HEK293 (cell line): ENCODE data around the gene SNX21.

Experiments
- BCL11B ChIP-seq: fragments of 450-650 bp; formaldehyde crosslinking; IDR thresholded peaks from 2 replicates; pipeline ENCODE4 v1.5.1; 2016; ENCODE audit warnings: low read depth, missing biosample characterization, missing genetic modification characterization
- EGR2 ChIP-seq: fragments of 450-650 bp; formaldehyde crosslinking; IDR thresholded peaks from 2 replicates; pipeline ENCODE4 v1.5.1; 2016; ENCODE audit warnings: low read depth, missing biosample characterization, missing genetic modification characterization
- KLF1 ChIP-seq: fragments of 450-650 bp; formaldehyde crosslinking; IDR thresholded peaks from 2 replicates; pipeline ENCODE4 v1.5.1; 2016; ENCODE audit warnings: missing biosample characterization, missing genetic modification characterization
- KLF9 ChIP-seq: fragments of 450-650 bp; formaldehyde crosslinking; IDR thresholded peaks from 2 replicates; pipeline ENCODE4 v1.5.1; 2016; ENCODE audit warnings: missing biosample characterization, missing genetic modification characterization, low read depth
- PRDM4 ChIP-seq: fragments of 450-650 bp; formaldehyde crosslinking; IDR thresholded peaks from 2 replicates; pipeline ENCODE4 v1.5.1; 2017; ENCODE audit warnings: missing biosample characterization, missing genetic modification characterization
- PRDM6 ChIP-seq: fragments of 450-650 bp; formaldehyde crosslinking; IDR thresholded peaks from 2 replicates; pipeline ENCODE4 v1.5.1; 2017; ENCODE audit warnings: missing biosample characterization, missing genetic modification characterization
- REST ChIP-seq: fragments of 450-650 bp; formaldehyde crosslinking; IDR thresholded peaks from 2 replicates; pipeline ENCODE4 v1.5.1; 2016; ENCODE audit warnings: missing biosample characterization, missing genetic modification characterization
- SCRT1 ChIP-seq: fragments of 450-650 bp; formaldehyde crosslinking; IDR thresholded peaks from 2 replicates; pipeline ENCODE4 v1.5.1; 2016; ENCODE audit warnings: missing biosample characterization, missing genetic modification characterization, borderline replicate concordance
- ZBTB17 ChIP-seq: fragments of 450-650 bp; formaldehyde crosslinking; IDR thresholded peaks from 2 replicates; pipeline ENCODE4 v1.5.1; 2016; ENCODE audit warnings: missing biosample characterization, missing genetic modification characterization
- ZEB2 ChIP-seq: fragments of 450-650 bp; formaldehyde crosslinking; IDR thresholded peaks from 2 replicates; pipeline ENCODE4 v1.5.1; 2016; ENCODE audit warnings: missing biosample characterization, missing genetic modification characterization
- ZFHX2 ChIP-seq: fragments of 450-650 bp; formaldehyde crosslinking; conservative IDR thresholded peaks from 2 replicates; pipeline ENCODE4 v1.5.1; 2016; ENCODE audit warnings: missing biosample characterization, missing genetic modification characterization
- ZIC2 ChIP-seq: fragments of 450-650 bp; formaldehyde crosslinking; IDR thresholded peaks from 2 replicates; pipeline ENCODE4 v1.5.1; 2016; ENCODE audit warnings: missing biosample characterization, missing genetic modification characterization
- ZNF10 ChIP-seq: fragments of 450-650 bp; formaldehyde crosslinking; IDR thresholded peaks from 2 replicates; pipeline ENCODE4 v1.5.1; 2017; ENCODE audit warnings: missing biosample characterization, missing genetic modification characterization
- ZNF112 ChIP-seq: fragments of 450-650 bp; formaldehyde crosslinking; IDR thresholded peaks from 2 replicates; pipeline ENCODE4 v1.5.0; 2017; ENCODE audit warnings: missing biosample characterization, missing genetic modification characterization
- ZNF133 ChIP-seq: fragments of 450-650 bp; formaldehyde crosslinking; IDR thresholded peaks from 2 replicates; pipeline ENCODE4 v1.5.1; 2016; ENCODE audit warnings: missing biosample characterization, missing genetic modification characterization
- ZNF350 ChIP-seq: fragments of 450-650 bp; formaldehyde crosslinking; IDR thresholded peaks from 2 replicates; pipeline ENCODE4 v1.5.0; 2017; ENCODE audit warnings: missing biosample characterization, mild to moderate bottlenecking, missing genetic modification characterization
- ZNF529 ChIP-seq: fragments of 450-650 bp; formaldehyde crosslinking; IDR thresholded peaks from 2 replicates; pipeline ENCODE4 v1.5.1; 2017; ENCODE audit warnings: missing genetic modification characterization, missing biosample characterization; ENCODE audit not compliant: insufficient replicate concordance
- ZNF544 ChIP-seq: fragments of 450-650 bp; formaldehyde crosslinking; IDR thresholded peaks from 2 replicates; pipeline ENCODE4 v1.5.0; 2017; ENCODE audit warnings: missing biosample characterization, missing genetic modification characterization
- ZNF555 ChIP-seq: fragments of 450-650 bp; formaldehyde crosslinking; conservative IDR thresholded peaks from 2 replicates; pipeline ENCODE4 v1.5.1; 2017; ENCODE audit warnings: missing biosample characterization, mild to moderate bottlenecking, missing genetic modification characterization, inconsistent platforms
- ZNF558 ChIP-seq: fragments of 450-650 bp; formaldehyde crosslinking; IDR thresholded peaks from 2 replicates; pipeline ENCODE4 v1.5.1; 2016; ENCODE audit warnings: missing biosample characterization, missing genetic modification characterization
- ZNF610 ChIP-seq: fragments of 450-650 bp; formaldehyde crosslinking; IDR thresholded peaks from 2 replicates; pipeline ENCODE4 v1.5.1; 2016; ENCODE audit warnings: missing biosample characterization, missing genetic modification characterization, borderline replicate concordance
- ZNF626 ChIP-seq: fragments of 450-650 bp; sonication (Bioruptor Pico); formaldehyde crosslinking; IDR thresholded peaks from 2 replicates; pipeline ENCODE4 v1.5.1; 2018; ENCODE audit warnings: missing biosample characterization, missing genetic modification characterization, inconsistent platforms
- ZNF677 ChIP-seq: fragments of 450-650 bp; IDR thresholded peaks from 2 replicates; pipeline ENCODE4 v1.5.0; 2018; ENCODE audit warnings: missing biosample characterization, mild to moderate bottlenecking, missing genetic modification characterization, moderate library complexity
- ZNF707 ChIP-seq: fragments of 450-650 bp; formaldehyde crosslinking; IDR thresholded peaks from 2 replicates; pipeline ENCODE4 v1.5.1; 2016; ENCODE audit warnings: missing biosample characterization, missing genetic modification characterization
- ZNF76 ChIP-seq: fragments of 450-650 bp; formaldehyde crosslinking; IDR thresholded peaks from 2 replicates; pipeline ENCODE4; 2016; ENCODE audit warnings: low read depth, missing biosample characterization, missing genetic modification characterization, borderline replicate concordance
- ZNF791 ChIP-seq: fragments of 450-650 bp; formaldehyde crosslinking; IDR thresholded peaks from 2 replicates; pipeline ENCODE4 v1.5.1; 2016; ENCODE audit warnings: missing biosample characterization, missing genetic modification characterization
- ZNF843 ChIP-seq: fragments of 450-650 bp; formaldehyde crosslinking; IDR thresholded peaks from 2 replicates; pipeline ENCODE4 v1.5.1; 2016; ENCODE audit warnings: missing biosample characterization, missing genetic modification characterization
- ZSCAN23 ChIP-seq: fragments of 450-650 bp; formaldehyde crosslinking; IDR thresholded peaks from 2 replicates; pipeline ENCODE4 v1.5.1; 2016; ENCODE audit warnings: missing biosample characterization, missing genetic modification characterization
- TF ChIP-seq, protein P1 (sequence below): fragments of 450-650 bp; formaldehyde crosslinking; IDR thresholded peaks from 2 replicates; pipeline ENCODE4 v1.5.1; 2016; ENCODE audit warnings: missing biosample characterization, missing genetic modification characterization
- TF ChIP-seq, protein P2 (sequence below): IDR thresholded peaks from 2 replicates; pipeline ENCODE4 v1.6.1; 2011; ENCODE audit warnings: mild to moderate bottlenecking, low read depth, low read length, borderline replicate concordance

Gene SNX21

GRCh38 chr20:45890985-45891983 lies 57.7 kb downstream of the SNX21 start, which contains the start of the genes CTSA and NEURL2 (continued):
- TF ChIP-seq, protein P1, sequence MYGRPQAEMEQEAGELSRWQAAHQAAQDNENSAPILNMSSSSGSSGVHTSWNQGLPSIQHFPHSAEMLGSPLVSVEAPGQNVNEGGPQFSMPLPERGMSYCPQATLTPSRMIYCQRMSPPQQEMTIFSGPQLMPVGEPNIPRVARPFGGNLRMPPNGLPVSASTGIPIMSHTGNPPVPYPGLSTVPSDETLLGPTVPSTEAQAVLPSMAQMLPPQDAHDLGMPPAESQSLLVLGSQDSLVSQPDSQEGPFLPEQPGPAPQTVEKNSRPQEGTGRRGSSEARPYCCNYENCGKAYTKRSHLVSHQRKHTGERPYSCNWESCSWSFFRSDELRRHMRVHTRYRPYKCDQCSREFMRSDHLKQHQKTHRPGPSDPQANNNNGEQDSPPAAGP = peak; percentile 93
- TF ChIP-seq ZSCAN23 (tag by site-specific recombination) (peak; percentile 91), ZNF529 (no peak), ZNF133 (tag by site-specific recombination) (no peak), ZNF791 (no peak), ZNF76 (tag by site-specific recombination) (peak; percentile 69; the same call in 1 of the 2 replicates), ZEB2 (peak; percentile 90), ZIC2 (tag by site-specific recombination) (peak; percentile 90), PRDM4 (peak; percentile 69), ZNF610 (tag by site-specific recombination) (peak; percentile 55; the same call in 1 of the 2 replicates), ZNF843 (peak; percentile 77), BCL11B (tag by site-specific recombination) (peak; percentile 85), ZNF626 (tag by site-specific recombination) (no peak), ZNF10 (tag by site-specific recombination) (peak; percentile 38; the same call in 1 of the 2 replicates), ZNF555 (tag by site-specific recombination) (no peak), ZNF677 (tag by site-specific recombination) (no peak), KLF9 (tag by site-specific recombination) (peak; percentile 95), ZNF350 (tag by site-specific recombination) (no peak), ZNF112 (tag by site-specific recombination) (no peak), KLF1 (tag by site-specific recombination) (peak; percentile 86), ZNF544 (tag by site-specific recombination) (no peak), REST (tag by site-specific recombination) (peak; percentile 58), ZBTB17 (tag by site-specific recombination) (peak; percentile 98), EGR2 (tag by site-specific recombination) (peak; percentile 75), ZFHX2 (tag by site-specific recombination) (peak; percentile 79), SCRT1 (tag by site-specific recombination) (no peak; the same call in 1 of the 2 replicates), ZNF707 (tag by site-specific recombination) (no peak), ZNF558 (tag by site-specific recombination) (no peak), PRDM6 (tag by site-specific recombination) (no peak)
- TF ChIP-seq, protein P2, sequence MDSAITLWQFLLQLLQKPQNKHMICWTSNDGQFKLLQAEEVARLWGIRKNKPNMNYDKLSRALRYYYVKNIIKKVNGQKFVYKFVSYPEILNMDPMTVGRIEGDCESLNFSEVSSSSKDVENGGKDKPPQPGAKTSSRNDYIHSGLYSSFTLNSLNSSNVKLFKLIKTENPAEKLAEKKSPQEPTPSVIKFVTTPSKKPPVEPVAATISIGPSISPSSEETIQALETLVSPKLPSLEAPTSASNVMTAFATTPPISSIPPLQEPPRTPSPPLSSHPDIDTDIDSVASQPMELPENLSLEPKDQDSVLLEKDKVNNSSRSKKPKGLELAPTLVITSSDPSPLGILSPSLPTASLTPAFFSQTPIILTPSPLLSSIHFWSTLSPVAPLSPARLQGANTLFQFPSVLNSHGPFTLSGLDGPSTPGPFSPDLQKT = no peak
